ENCODE measurements around the gene SAMD9L. TPM values are rescaled to one million over a fixed set of nuclear protein-coding genes. Genes with fewer than 3 reads are reported as not detected.

The SAMD9L gene
- total RNA-seq (25.5 TPM), polyA plus RNA-seq (5.0 TPM)

- H3K27ac ChIP-seq (ENCODE audit: low read depth), result no peak within 1 kb of the TSS
Measured at GRCh38 chr7:93148144-93148543, at the start of gene SAMD9L. Gene SAMD9L, minus strand, starts transcription at chr7:93148385. Its CDS starts 12,414 bp downstream, at chr7:93135971.

GRCh38 chr7:93196336-93196735 is 48.2 kb upstream of the SAMD9L start:
- Histone ChIP-seq H3K4me1 (ENCODE audit: insufficient read depth) (no peaks in the 10 kb centered on the region), H3K27ac (ENCODE audit: low read depth) (no peak overlapping the region), H3K4me3 (ENCODE audit: low read depth, low read length) (no peak overlapping the region), H3K36me3 (ENCODE audit: insufficient read depth) (no peaks in the 10 kb centered on the region)
- no peak for DNase-seq (ENCODE audit: extremely low spot score)
- WGBS, result 76% methylated on average over 2 of the region's 2 CpGs

More at GRCh38 chr7:93148144-93148543, at the start of gene SAMD9L:
- 40% methylated on average over 2 of the region's 2 CpGs for WGBS
- no peaks in the 10 kb centered on the region for H3K4me1 ChIP-seq (ENCODE audit: insufficient read depth)
- no peak for DNase-seq (ENCODE audit: extremely low spot score)
- peaks cover 3% of the 10 kb centered on the region for H3K36me3 ChIP-seq (ENCODE audit: insufficient read depth)
- H3K4me3 ChIP-seq (ENCODE audit: low read depth, low read length), result peak within 1 kb of the TSS; percentile 41

GRCh38 chr7:93194386-93194785 is 46.2 kb upstream of the SAMD9L start:
- H3K27ac ChIP-seq (ENCODE audit: low read depth), result no peak overlapping the region
- no peaks in the 10 kb centered on the region for H3K36me3 ChIP-seq (ENCODE audit: insufficient read depth)
- DNase-seq (ENCODE audit: extremely low spot score), result no peak
- no peak overlapping the region for H3K4me3 ChIP-seq (ENCODE audit: low read depth, low read length)
- WGBS, result 52% methylated on average over 3 of the region's 3 CpGs
- H3K4me1 ChIP-seq (ENCODE audit: insufficient read depth), result no peaks in the 10 kb centered on the region

GRCh38 chr7:93188870-93189634 is 40.9 kb upstream of the SAMD9L start:
- no peak overlapping the region for H3K27ac ChIP-seq (ENCODE audit: low read depth)
- 70% methylated on average over 6 of the region's 6 CpGs for WGBS
- DNase-seq (ENCODE audit: extremely low spot score), result no peak

GRCh38 chr7:93185303-93186027 is 37.3 kb upstream of the SAMD9L start:
- H3K4me3 ChIP-seq (ENCODE audit: low read depth, low read length), result no peak overlapping the region

More at GRCh38 chr7:93188870-93189634, 40.9 kb upstream of the SAMD9L start:
- no peaks in the 10 kb centered on the region for H3K4me1 ChIP-seq (ENCODE audit: insufficient read depth)
- H3K36me3 ChIP-seq (ENCODE audit: insufficient read depth), result no peaks in the 10 kb centered on the region
- H3K4me3 ChIP-seq (ENCODE audit: low read depth, low read length), result no peak overlapping the region

GRCh38 chr7:93179173-93179572 is 31.0 kb upstream of the SAMD9L start:
- H3K27ac ChIP-seq (ENCODE audit: low read depth), result no peak overlapping the region
- DNase-seq (ENCODE audit: extremely low spot score), result no peak
- no peaks in the 10 kb centered on the region for H3K4me1 ChIP-seq (ENCODE audit: insufficient read depth)
- no peak overlapping the region for H3K4me3 ChIP-seq (ENCODE audit: low read depth, low read length)
- no peaks in the 10 kb centered on the region for H3K36me3 ChIP-seq (ENCODE audit: insufficient read depth)

More at GRCh38 chr7:93185303-93186027, 37.3 kb upstream of the SAMD9L start:
- no peak for DNase-seq (ENCODE audit: extremely low spot score)
- 48% methylated on average over 1 of the region's 1 CpG for WGBS
- Histone ChIP-seq H3K4me1 (ENCODE audit: insufficient read depth) (no peaks in the 10 kb centered on the region), H3K36me3 (ENCODE audit: insufficient read depth) (no peaks in the 10 kb centered on the region), H3K27ac (ENCODE audit: low read depth) (no peak overlapping the region)

GRCh38 chr7:93178213-93178612 is 30.0 kb upstream of the SAMD9L start:
- DNase-seq (ENCODE audit: extremely low spot score), result no peak
- Histone ChIP-seq H3K27ac (ENCODE audit: low read depth) (no peak overlapping the region), H3K4me1 (ENCODE audit: insufficient read depth) (no peaks in the 10 kb centered on the region), H3K4me3 (ENCODE audit: low read depth, low read length) (no peak overlapping the region), H3K36me3 (ENCODE audit: insufficient read depth) (no peaks in the 10 kb centered on the region)
- WGBS, result 20% methylated on average over 3 of the region's 3 CpGs

- Histone ChIP-seq H3K4me3 (ENCODE audit: low read depth, low read length) (no peak overlapping the region), H3K27ac (ENCODE audit: low read depth) (no peak overlapping the region), H3K4me1 (ENCODE audit: insufficient read depth) (no peaks in the 10 kb centered on the region), H3K36me3 (ENCODE audit: insufficient read depth) (no peaks in the 10 kb centered on the region)
- DNase-seq (ENCODE audit: extremely low spot score), result no peak
- 52% methylated on average over 2 of the region's 2 CpGs for WGBS
Measured at GRCh38 chr7:93176992-93177580, 28.9 kb upstream of the SAMD9L start.

- H3K27ac ChIP-seq (ENCODE audit: low read depth), result no peak overlapping the region
- 80% methylated on average over 2 of the region's 2 CpGs for WGBS
Measured at GRCh38 chr7:93175219-93175618, 27.0 kb upstream of the SAMD9L start.

GRCh38 chr7:93172683-93173082 is 24.5 kb upstream of the SAMD9L start:
- 67% methylated on average over 2 of the region's 2 CpGs for WGBS
- Histone ChIP-seq H3K4me3 (ENCODE audit: low read depth, low read length) (no peak overlapping the region), H3K36me3 (ENCODE audit: insufficient read depth) (no peaks in the 10 kb centered on the region), H3K4me1 (ENCODE audit: insufficient read depth) (no peaks in the 10 kb centered on the region), H3K27ac (ENCODE audit: low read depth) (no peak overlapping the region)
- DNase-seq (ENCODE audit: extremely low spot score), result no peak

More at GRCh38 chr7:93175219-93175618, 27.0 kb upstream of the SAMD9L start:
- Histone ChIP-seq H3K4me1 (ENCODE audit: insufficient read depth) (no peaks in the 10 kb centered on the region), H3K36me3 (ENCODE audit: insufficient read depth) (no peaks in the 10 kb centered on the region), H3K4me3 (ENCODE audit: low read depth, low read length) (no peak overlapping the region)
- no peak for DNase-seq (ENCODE audit: extremely low spot score)

- DNase-seq (ENCODE audit: extremely low spot score), result no peak
- Histone ChIP-seq H3K36me3 (ENCODE audit: insufficient read depth) (no peaks in the 10 kb centered on the region), H3K4me1 (ENCODE audit: insufficient read depth) (no peaks in the 10 kb centered on the region), H3K27ac (ENCODE audit: low read depth) (no peak overlapping the region), H3K4me3 (ENCODE audit: low read depth, low read length) (no peak overlapping the region)
- 54% methylated on average over 2 of the region's 2 CpGs for WGBS
Measured at GRCh38 chr7:93171606-93172226, 23.5 kb upstream of the SAMD9L start.

- 36% methylated on average over 1 of the region's 1 CpG for WGBS
- no peak for DNase-seq (ENCODE audit: extremely low spot score)
- H3K27ac ChIP-seq (ENCODE audit: low read depth), result no peak overlapping the region
- no peaks in the 10 kb centered on the region for H3K36me3 ChIP-seq (ENCODE audit: insufficient read depth)
- H3K4me3 ChIP-seq (ENCODE audit: low read depth, low read length), result no peak overlapping the region
- H3K4me1 ChIP-seq (ENCODE audit: insufficient read depth), result no peaks in the 10 kb centered on the region
Measured at GRCh38 chr7:93165447-93165846, 17.3 kb upstream of the SAMD9L start.

- Histone ChIP-seq H3K36me3 (ENCODE audit: insufficient read depth) (no peaks in the 10 kb centered on the region), H3K4me3 (ENCODE audit: low read depth, low read length) (no peak overlapping the region), H3K27ac (ENCODE audit: low read depth) (no peak overlapping the region), H3K4me1 (ENCODE audit: insufficient read depth) (no peaks in the 10 kb centered on the region)
- WGBS, result 63% methylated on average over 2 of the region's 2 CpGs
- DNase-seq (ENCODE audit: extremely low spot score), result no peak
Measured at GRCh38 chr7:93164766-93165165, 16.6 kb upstream of the SAMD9L start.

All from urinary bladder (tissue), 4 donors.